ENCODE data around the gene PHTF2. TPM values are rescaled to one million over a fixed set of nuclear protein-coding genes. Genes with fewer than 3 reads are reported as not detected.

The PHTF2 gene
- polyA plus RNA-seq, 1 of the 3 experiments (the other 2 are of a cell fraction), result 21.2 TPM

- Histone ChIP-seq H2AFZ (ENCODE audit: low read depth) (no peak overlapping the region), H3K9me2 (no peaks in the 10 kb centered on the region), H3K27ac (ENCODE audit: low read depth in 2 of 2, low read length in 1 of 2) (no peak overlapping the region), H3K4me2 (no peak overlapping the region), H3K9ac (no peak overlapping the region), H3F3A (replicated peaks; ENCODE audit: insufficient read depth) (peaks cover 4% of the 10 kb centered on the region), H3K4me3 (ENCODE audit: low read depth in 2 of 2, low read length in 1 of 2) (no peak overlapping the region), H3K9me3 (peaks cover 36% of the 10 kb centered on the region), H4K20me1 (ENCODE audit: insufficient read depth) (no peaks in the 10 kb centered on the region), H3K27me3 (ENCODE audit: insufficient read depth) (no peaks in the 10 kb centered on the region), H3K4me1 (ENCODE audit: control insufficient read depth in 1 of 2, insufficient read depth in 2 of 2, low read depth in 1 of 2, low read length in 1 of 2) (no peaks in the 10 kb centered on the region), H3K36me3 (replicated peaks in 1 of 2; ENCODE audit: control insufficient read depth in 1 of 2, insufficient read depth in 2 of 2, low read length in 1 of 2) (peaks cover 0 to 34% of the 10 kb centered on the region in 2 experiments), H3K79me2 (ENCODE audit: insufficient read depth) (peaks cover 92% of the 10 kb centered on the region)
- no peak for DNase-seq
- 95% methylated on average over 2 of the region's 2 CpGs for WGBS (ENCODE audit: low lambda C conversion rate)
- ChIA-PET POLR2A (no interaction called here), CTCF (interaction anchor here (1.4 kb wide), 1 partner anchor 23 kb away, joined by 5 read pairs; the partner anchor contains the start of genes PHTF2 and TMEM60)
- TF ChIP-seq, protein P1, sequence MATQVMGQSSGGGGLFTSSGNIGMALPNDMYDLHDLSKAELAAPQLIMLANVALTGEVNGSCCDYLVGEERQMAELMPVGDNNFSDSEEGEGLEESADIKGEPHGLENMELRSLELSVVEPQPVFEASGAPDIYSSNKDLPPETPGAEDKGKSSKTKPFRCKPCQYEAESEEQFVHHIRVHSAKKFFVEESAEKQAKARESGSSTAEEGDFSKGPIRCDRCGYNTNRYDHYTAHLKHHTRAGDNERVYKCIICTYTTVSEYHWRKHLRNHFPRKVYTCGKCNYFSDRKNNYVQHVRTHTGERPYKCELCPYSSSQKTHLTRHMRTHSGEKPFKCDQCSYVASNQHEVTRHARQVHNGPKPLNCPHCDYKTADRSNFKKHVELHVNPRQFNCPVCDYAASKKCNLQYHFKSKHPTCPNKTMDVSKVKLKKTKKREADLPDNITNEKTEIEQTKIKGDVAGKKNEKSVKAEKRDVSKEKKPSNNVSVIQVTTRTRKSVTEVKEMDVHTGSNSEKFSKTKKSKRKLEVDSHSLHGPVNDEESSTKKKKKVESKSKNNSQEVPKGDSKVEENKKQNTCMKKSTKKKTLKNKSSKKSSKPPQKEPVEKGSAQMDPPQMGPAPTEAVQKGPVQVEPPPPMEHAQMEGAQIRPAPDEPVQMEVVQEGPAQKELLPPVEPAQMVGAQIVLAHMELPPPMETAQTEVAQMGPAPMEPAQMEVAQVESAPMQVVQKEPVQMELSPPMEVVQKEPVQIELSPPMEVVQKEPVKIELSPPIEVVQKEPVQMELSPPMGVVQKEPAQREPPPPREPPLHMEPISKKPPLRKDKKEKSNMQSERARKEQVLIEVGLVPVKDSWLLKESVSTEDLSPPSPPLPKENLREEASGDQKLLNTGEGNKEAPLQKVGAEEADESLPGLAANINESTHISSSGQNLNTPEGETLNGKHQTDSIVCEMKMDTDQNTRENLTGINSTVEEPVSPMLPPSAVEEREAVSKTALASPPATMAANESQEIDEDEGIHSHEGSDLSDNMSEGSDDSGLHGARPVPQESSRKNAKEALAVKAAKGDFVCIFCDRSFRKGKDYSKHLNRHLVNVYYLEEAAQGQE (IDR thresholded peaks at IDR 0.05; ENCODE audit: low read depth, low read length), result no peak
- no peak for TF ChIP-seq TEAD4 (IDR thresholded peaks at IDR 0.05; ENCODE audit: borderline replicate concordance, insufficient read depth)
- no peak for TF ChIP-seq MEF2A (IDR thresholded peaks at IDR 0.05; ENCODE audit: borderline replicate concordance, low read depth)
- no peak for TF ChIP-seq NFIC (IDR thresholded peaks at IDR 0.05; ENCODE audit: borderline replicate concordance)
- TF ChIP-seq RFX5 (IDR thresholded peaks at IDR 0.05; ENCODE audit: low read length), result no peak
- no peak for TF ChIP-seq IRF3 (IDR thresholded peaks at IDR 0.05; ENCODE audit: low read depth, low read length)
- no peak for TF ChIP-seq FOSL2 (IDR thresholded peaks at IDR 0.05; ENCODE audit: borderline replicate concordance, low read depth)
- TF ChIP-seq JUND (IDR thresholded peaks at IDR 0.05), result no peak
- TF ChIP-seq CHD2 (IDR thresholded peaks at IDR 0.05; ENCODE audit: low read length, partially characterized antibody), result no peak
- no peak for TF ChIP-seq EP300 (IDR thresholded peaks at IDR 0.05; ENCODE audit: borderline replicate concordance in 1 of 2, low read depth in 1 of 2, low read length in 1 of 2)
These were observed 22.4 kb downstream of the PHTF2 start for GRCh38 chr7:77820967-77821366.

- no CpG with 5 or more reads among the region's 1 CpG for WGBS (ENCODE audit: low lambda C conversion rate)
- peaks cover 4% of the 10 kb centered on the region for H3F3A ChIP-seq (replicated peaks; ENCODE audit: insufficient read depth)
- H3K9me3 ChIP-seq, result peaks cover 38% of the 10 kb centered on the region
- H3K9ac ChIP-seq, result no peak overlapping the region
- POLR2A ChIA-PET, result no interaction called here
- no peak overlapping the region for H2AFZ ChIP-seq (ENCODE audit: low read depth)
- H3K27ac ChIP-seq (ENCODE audit: low read depth in 2 of 2, low read length in 1 of 2), result no peak overlapping the region
- H3K36me3 ChIP-seq (replicated peaks in 1 of 2; ENCODE audit: control insufficient read depth in 1 of 2, insufficient read depth in 2 of 2, low read length in 1 of 2), result peaks cover 0 to 36% of the 10 kb centered on the region in 2 experiments
- no peaks in the 10 kb centered on the region for H3K27me3 ChIP-seq (ENCODE audit: insufficient read depth)
- H4K20me1 ChIP-seq (ENCODE audit: insufficient read depth), result no peaks in the 10 kb centered on the region
- H3K9me2 ChIP-seq, result no peaks in the 10 kb centered on the region
- CTCF ChIA-PET, result interaction anchor here (1.4 kb wide), 1 partner anchor 24 kb away, joined by 5 read pairs; the partner anchor contains the start of genes PHTF2 and TMEM60
- H3K4me2 ChIP-seq, result no peak overlapping the region
- no peaks in the 10 kb centered on the region for H3K4me1 ChIP-seq (ENCODE audit: control insufficient read depth in 1 of 2, insufficient read depth in 2 of 2, low read depth in 1 of 2, low read length in 1 of 2)
- peaks cover 83% of the 10 kb centered on the region for H3K79me2 ChIP-seq (ENCODE audit: insufficient read depth)
- no peak overlapping the region for H3K4me3 ChIP-seq (ENCODE audit: low read depth in 2 of 2, low read length in 1 of 2)
- no peak for DNase-seq
- TF ChIP-seq, protein P2, sequence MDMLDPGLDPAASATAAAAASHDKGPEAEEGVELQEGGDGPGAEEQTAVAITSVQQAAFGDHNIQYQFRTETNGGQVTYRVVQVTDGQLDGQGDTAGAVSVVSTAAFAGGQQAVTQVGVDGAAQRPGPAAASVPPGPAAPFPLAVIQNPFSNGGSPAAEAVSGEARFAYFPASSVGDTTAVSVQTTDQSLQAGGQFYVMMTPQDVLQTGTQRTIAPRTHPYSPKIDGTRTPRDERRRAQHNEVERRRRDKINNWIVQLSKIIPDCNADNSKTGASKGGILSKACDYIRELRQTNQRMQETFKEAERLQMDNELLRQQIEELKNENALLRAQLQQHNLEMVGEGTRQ (IDR thresholded peaks at IDR 0.05; ENCODE audit: borderline replicate concordance, low read depth, low read length), result no peak
- TF ChIP-seq USF1 (IDR thresholded peaks at IDR 0.05; ENCODE audit: borderline replicate concordance, low read depth) (no peak), RAD21 (IDR thresholded peaks at IDR 0.05; ENCODE audit: low read length) (no peak), GATA2 (CRISPR knock-in tag; IDR thresholded peaks at IDR 0.05) (no peak), CHD2 (IDR thresholded peaks at IDR 0.05; ENCODE audit: low read length, partially characterized antibody) (no peak), ZBTB33 (IDR thresholded peaks at IDR 0.05; ENCODE audit: borderline replicate concordance, low read depth) (no peak), YY1 (IDR thresholded peaks at IDR 0.05; ENCODE audit: low read depth) (no peak), POLR2AphosphoS5 (IDR thresholded peaks at IDR 0.05; ENCODE audit: low read depth, low read length) (no peak), MXI1 (IDR thresholded peaks at IDR 0.05; ENCODE audit: low read depth, low read length) (no peak), FOSL2 (IDR thresholded peaks at IDR 0.05; ENCODE audit: borderline replicate concordance, low read depth) (no peak), ELF1 (IDR thresholded peaks at IDR 0.05) (no peak)
- TF ChIP-seq, protein P3, sequence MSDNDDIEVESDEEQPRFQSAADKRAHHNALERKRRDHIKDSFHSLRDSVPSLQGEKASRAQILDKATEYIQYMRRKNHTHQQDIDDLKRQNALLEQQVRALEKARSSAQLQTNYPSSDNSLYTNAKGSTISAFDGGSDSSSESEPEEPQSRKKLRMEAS (IDR thresholded peaks at IDR 0.05; ENCODE audit: low read depth), result no peak
These were observed 23.7 kb downstream of the PHTF2 start for GRCh38 chr7:77822269-77822668.
